H1 (cell line): ENCODE data around the gene MEA1. TPM values are rescaled to one million over a fixed set of nuclear protein-coding genes. Genes with fewer than 3 reads are reported as not detected.

Experiments used
- CTCF ChIA-PET: fragments of 300-600 bp; sonication (Branson Sonifier 250); formaldehyde crosslinking; loops from one replicate; lab custom pipeline; 2021; ENCODE audit not compliant: partially characterized antibody; lab: Charles Lee
- POLR2A ChIA-PET: fragments of 300-600 bp; sonication (Branson Sonifier 250); formaldehyde crosslinking; loops from one replicate; lab custom pipeline; 2021; ENCODE audit warnings: inconsistent platforms; ENCODE audit not compliant: partially characterized antibody; lab: Charles Lee
- DNase-seq, 2 experiments: peaks; one replicate each; pipeline versions ENCODE4 v3.0.0 to v3.0.0-alpha.2; 2010 to 2022; ENCODE audit warnings: low spot score in 2 of 2, low read depth in 1 of 2, mixed read lengths in 1 of 2
- FAIRE-seq: peaks from 2 replicates; lab custom pipeline; 2011; peaks lifted over from hg19 to GRCh38; lab: Jason Lieb, UNC
- H2AFZ ChIP-seq: 2 replicates; pipeline ENCODE4 v1.8.1; 2012; ENCODE audit warnings: low read length, inconsistent platforms
- H2AK5ac ChIP-seq: 2 replicates; pipeline ENCODE4 v1.6.1; 2013; ENCODE audit warnings: low read depth, low read length
- H2BK120ac ChIP-seq: replicated peaks from 2 replicates; pipeline ENCODE3; 2013; ENCODE audit warnings: low read depth, low read length, inconsistent platforms
- H2BK12ac ChIP-seq: 2 replicates; pipeline ENCODE4 v1.6.1; 2013; ENCODE audit warnings: low read depth, low read length
- H2BK15ac ChIP-seq: 2 replicates; pipeline ENCODE4 v1.6.1; 2013; ENCODE audit warnings: low read length
- H2BK20ac ChIP-seq: 2 replicates; pipeline ENCODE4 v1.6.1; 2013; ENCODE audit warnings: low read length
- H2BK5ac ChIP-seq: 2 replicates; pipeline ENCODE4 v1.6.1; 2013; ENCODE audit warnings: low read depth, low read length
- H3K14ac ChIP-seq: 2 replicates; pipeline ENCODE4 v1.6.1; 2013; ENCODE audit warnings: inconsistent platforms; ENCODE audit not compliant: insufficient read length
- H3K18ac ChIP-seq: 2 replicates; pipeline ENCODE4 v1.6.1; 2013; ENCODE audit warnings: low read length; ENCODE audit errors: extremely low read depth
- H3K23ac ChIP-seq: 2 replicates; pipeline ENCODE4 v1.6.1; 2013; ENCODE audit warnings: inconsistent platforms; ENCODE audit not compliant: insufficient read length
- H3K23me2 ChIP-seq: 2 replicates; pipeline ENCODE4 v1.6.1; 2013; ENCODE audit warnings: low read depth, low read length
- H3K27ac ChIP-seq: 2 replicates; pipeline ENCODE4 v1.6.1; 2011; ENCODE audit warnings: low read depth, low read length, inconsistent platforms
- H3K27me3 ChIP-seq, 4 experiments: replicated peaks in 1 of 4; 1 replicate in 1 of 4; 2 replicates in 3 of 4; pipeline versions ENCODE4 v1.6.1 to v1.8.1; 2011 to 2013; ENCODE audit warnings: low read length in 3 of 4, mild to moderate bottlenecking in 3 of 4, inconsistent platforms in 2 of 4, mixed read lengths in 2 of 4, moderate library complexity in 1 of 4; ENCODE audit not compliant: control insufficient read depth in 3 of 4, insufficient read depth in 3 of 4; ENCODE audit errors: extremely low read depth in 1 of 4
- H3K36me3 ChIP-seq, 4 experiments: 2 replicates each; pipeline versions ENCODE4 v1.6.1 to v1.8.1; 2011 to 2013; ENCODE audit warnings: mild to moderate bottlenecking in 4 of 4, low read length in 3 of 4, moderate library complexity in 2 of 4, control low read depth in 1 of 4, inconsistent platforms in 1 of 4; ENCODE audit not compliant: insufficient read depth in 4 of 4, control insufficient read depth in 2 of 4
- H3K4ac ChIP-seq: replicated peaks from 2 replicates; pipeline ENCODE3; 2013; ENCODE audit warnings: low read length, low read depth, mixed read lengths, inconsistent platforms; ENCODE audit not compliant: insufficient read length
- H3K4me1 ChIP-seq, 4 experiments: replicated peaks in 1 of 4; 1 replicate in 1 of 4; 2 replicates in 3 of 4; pipeline versions ENCODE4 v1.6.1 to v1.8.1; 2011 to 2013; ENCODE audit warnings: low read length in 3 of 4, inconsistent platforms in 2 of 4, mixed read lengths in 1 of 4; ENCODE audit not compliant: insufficient read depth in 4 of 4, control insufficient read depth in 3 of 4
- H3K4me2 ChIP-seq, 2 experiments: 2 replicates each; pipeline versions ENCODE4 v1.6.1 to v1.8.1; 2011 to 2013; ENCODE audit warnings: low read depth in 2 of 2, low read length in 2 of 2, control low read depth in 1 of 2, inconsistent platforms in 1 of 2, mild to moderate bottlenecking in 1 of 2; ENCODE audit not compliant: insufficient read depth in 1 of 2
- H3K4me3 ChIP-seq, 4 experiments: fragments of 200-600, 300-600 bp in 1 of 4; sonication (generic), shearing (Covaris generic), sonication (Bioruptor Twin) in 1 of 4; 2 replicates each; pipeline versions ENCODE4 v1.5.1 to v1.8.1; 2011 to 2016; ENCODE audit warnings: low read length in 4 of 4, low read depth in 3 of 4, control low read depth in 2 of 4, inconsistent platforms in 2 of 4, mild to moderate bottlenecking in 2 of 4, mixed read lengths in 1 of 4, moderate library complexity in 1 of 4; ENCODE audit not compliant: insufficient read depth in 2 of 4; ENCODE audit errors: extremely low read depth in 1 of 4
- H3K56ac ChIP-seq: replicated peaks from 2 replicates; pipeline ENCODE3; 2013; ENCODE audit warnings: low read depth, mild to moderate bottlenecking, mixed read lengths, low read length, inconsistent platforms; ENCODE audit not compliant: insufficient read length
- H3K79me1 ChIP-seq: 2 replicates; pipeline ENCODE4 v1.6.1; 2013; ENCODE audit warnings: low read depth, low read length, control low read depth
- H3K79me2 ChIP-seq, 2 experiments: 2 replicates each; pipeline versions ENCODE4 v1.6.1 to v1.8.1; 2012 to 2013; ENCODE audit warnings: low read length in 2 of 2, mild to moderate bottlenecking in 2 of 2, inconsistent platforms in 1 of 2; ENCODE audit not compliant: insufficient read depth in 2 of 2, control insufficient read depth in 1 of 2
- H3K9ac ChIP-seq, 4 experiments: replicated peaks in 1 of 4; 1 replicate in 1 of 4; 2 replicates in 3 of 4; pipeline versions ENCODE4 v1.6.1 to v1.8.1; 2011 to 2013; ENCODE audit warnings: low read depth in 3 of 4, low read length in 3 of 4, control low read depth in 2 of 4, mild to moderate bottlenecking in 2 of 4, moderate library complexity in 2 of 4, inconsistent platforms in 1 of 4; ENCODE audit errors: extremely low read depth in 1 of 4
- H3K9me3 ChIP-seq, 2 experiments: 2 replicates each; pipeline versions ENCODE4 v1.6.1 to v1.8.1; 2012 to 2013; ENCODE audit warnings: mild to moderate bottlenecking in 2 of 2, moderate library complexity in 2 of 2, control low read depth in 1 of 2, inconsistent platforms in 1 of 2, low read depth in 1 of 2, low read length in 1 of 2, mixed read lengths in 1 of 2; ENCODE audit not compliant: insufficient read depth in 2 of 2
- H4K20me1 ChIP-seq, 2 experiments: replicated peaks in 1 of 2; 2 replicates each; pipeline versions ENCODE3 to v1.8.1; 2011 to 2013; ENCODE audit warnings: inconsistent platforms in 2 of 2, low read length in 2 of 2, mild to moderate bottlenecking in 1 of 2; ENCODE audit not compliant: insufficient read depth in 2 of 2, control insufficient read depth in 1 of 2
- H4K5ac ChIP-seq: 2 replicates; pipeline ENCODE4 v1.6.1; 2013; ENCODE audit warnings: low read length, low read depth, mixed read lengths, inconsistent platforms; ENCODE audit not compliant: insufficient read length
- H4K8ac ChIP-seq: 2 replicates; pipeline ENCODE4 v1.8.0; 2013; ENCODE audit warnings: mild to moderate bottlenecking, moderate library complexity, low read length, inconsistent platforms; ENCODE audit not compliant: insufficient read depth; ENCODE audit errors: extremely low read depth
- H4K91ac ChIP-seq: replicated peaks from 2 replicates; pipeline ENCODE3; 2013; ENCODE audit warnings: low read length, mixed read lengths, inconsistent platforms; ENCODE audit not compliant: insufficient read length
- ASH2L ChIP-seq: fragments of 200-600, 300-600 bp; sonication (generic); IDR thresholded peaks from one replicate; pipeline ENCODE4 v1.7.1; 2017; ENCODE audit warnings: low read length
- CEBPB ChIP-seq: IDR thresholded peaks from 2 replicates; pipeline ENCODE4 v1.6.1; 2012; ENCODE audit warnings: low read depth, low read length
- FOSL1 ChIP-seq: IDR thresholded peaks from 2 replicates; pipeline ENCODE4 v1.6.1; 2011; ENCODE audit warnings: mild to moderate bottlenecking, low read depth, low read length, moderate library complexity; ENCODE audit not compliant: insufficient read depth
- PHF8 ChIP-seq: fragments of 200-600 bp; sonication (generic); conservative IDR thresholded peaks from 2 replicates; pipeline ENCODE4 v1.7.1; 2012; ENCODE audit warnings: low read depth, mild to moderate bottlenecking, inconsistent platforms, low read length, moderate library complexity
- POLR2AphosphoS5 ChIP-seq: IDR thresholded peaks from 2 replicates; pipeline ENCODE4 v1.6.1; 2011; ENCODE audit warnings: low read depth, low read length
- POU5F1 ChIP-seq: IDR thresholded peaks from 2 replicates; pipeline ENCODE4 v1.6.1; 2011; ENCODE audit warnings: low read depth, mild to moderate bottlenecking, low read length, moderate library complexity
- RBBP5 ChIP-seq: IDR thresholded peaks from 2 replicates; pipeline ENCODE4 v1.7.1; 2012; ENCODE audit warnings: low read depth, mild to moderate bottlenecking, inconsistent platforms, low read length, moderate library complexity, borderline replicate concordance
- RFX5 ChIP-seq: IDR thresholded peaks from 2 replicates; pipeline ENCODE4 v1.6.1; 2011; ENCODE audit warnings: low read depth, low read length, improper control_type of control experiment, borderline replicate concordance
- SIX5 ChIP-seq: IDR thresholded peaks from 2 replicates; pipeline ENCODE4 v1.6.1; 2011; ENCODE audit warnings: mild to moderate bottlenecking, low read depth, low read length
- TAF1 ChIP-seq: IDR thresholded peaks from 2 replicates; pipeline ENCODE4 v1.6.1; 2011; ENCODE audit warnings: mild to moderate bottlenecking, low read depth, low read length
- TBP ChIP-seq: IDR thresholded peaks from 2 replicates; pipeline ENCODE4 v1.6.1; 2011; ENCODE audit warnings: low read depth, low read length, improper control_type of control experiment
- WGBS, 2 experiments: shearing (Covaris generic) in 1 of 2; methylation state at CpG; one replicate each; pipeline versions ENCODE4 v1.1.6 to v1.1.7; 2013 to 2015; ENCODE audit warnings: low lambda C conversion rate in 2 of 2, mixed read lengths in 2 of 2, inconsistent platforms in 1 of 2, low coverage in 1 of 2, missing lambda C conversion rate in 1 of 2; ENCODE audit not compliant: insufficient replicate concordance in 2 of 2, insufficient coverage in 1 of 2, insufficient read length in 1 of 2; ENCODE audit errors: extremely low coverage in 1 of 2, missing lambda C conversion rate in 1 of 2; 5-methylcytosine and 5-hydroxymethylcytosine counted together
- polyA plus RNA-seq, 7 experiments: library from polyadenylated mRNA; depleted of rRNA in 3 of 7; stranded (reverse) in 5 of 7; unstranded in 2 of 7; fragments of >200 nt in 5 of 7; fragments of 200-250 nt in 2 of 7; gene quantifications; 1 replicate in 5 of 7; 2 replicates in 1 of 7; 4 replicates in 1 of 7; pipeline versions ENCODE4 v1.2.1 to v1.2.3, GENCODE V29; 2011 to 2013; ENCODE audit warnings: missing spikeins in 2 of 7, mixed read lengths in 2 of 7
- total RNA-seq: library from RNA; stranded (reverse); fragmentation: NEBNext Ultra II Directional; extraction: Animal tissue kit (Norgen Biotek cat#: 25700); gene quantifications from 2 replicates; pipeline ENCODE4 v1.2.1, GENCODE V29; 2021

The MEA1 gene
- total and polyA plus RNA-seq, 2 of the 8 experiments (the other 6 are each of a cell fraction or from before 2014, with no cell fraction given) = 94.2 to 96.4 TPM

- no peak within 1 kb of the TSS for H3K14ac ChIP-seq
- H3K23me2 ChIP-seq = peaks cover 6% of the 10 kb centered on the region; the same call in 1 of the 2 replicates
- ChIA-PET CTCF (interaction anchor here (0.7 to 5.6 kb wide), 9 partner anchors 9 to 145 kb away, joined by 3 to 33 read pairs (median 3); no protein-coding TSS in a partner anchor), POLR2A (interaction anchor here (0.8 to 27.9 kb wide), 16 partner anchors 8 to 225 kb away, joined by 3 to 584 read pairs (median 6); partner anchors contain the start of genes CUL7, KLC4, KLHDC3 and MEA1)
- H2AK5ac ChIP-seq = no peak within 1 kb of the TSS
- peak within 1 kb of the TSS; percentile 74 for H4K5ac ChIP-seq
- H2BK12ac ChIP-seq = no peak within 1 kb of the TSS
- H2BK20ac ChIP-seq = 0 out of 2 replicates have a peak within 1 kb of the TSS, but pooled peaks have one; percentile 21
- peak within 1 kb of the TSS; percentile 93 for H2BK5ac ChIP-seq
- peak within 1 kb of the TSS; percentile 83 for H2BK120ac ChIP-seq
- FAIRE-seq (no peak), DNase-seq (peak in 1 of 2 experiments; percentile 84)
- H4K8ac ChIP-seq = no peak within 1 kb of the TSS; the same call in 1 of the 2 replicates
- H4K20me1 ChIP-seq = peaks cover 0 to 3% of the 10 kb centered on the region in 2 experiments
- peak within 1 kb of the TSS; percentile 12 for H2BK15ac ChIP-seq
- peaks cover 23 to 48% (median 36%) of the 10 kb centered on the region in 4 experiments for H3K36me3 ChIP-seq
- H3K4me1 ChIP-seq = peaks cover 0 to 5% (median 1%) of the 10 kb centered on the region in 4 experiments; a peak in 3 of 7 replicates
- peak within 1 kb of the TSS; percentile 85 for H3K56ac ChIP-seq
- H3K27me3 ChIP-seq = no peaks in the 10 kb centered on the region
- H3K79me1 ChIP-seq = peaks cover 9% of the 10 kb centered on the region; the same call in 1 of the 2 replicates
- no peak within 1 kb of the TSS; the same call in 1 of the 2 replicates for H2AFZ ChIP-seq
- peak within 1 kb of the TSS; percentile 81 for H3K27ac ChIP-seq
- peak within 1 kb of the TSS; percentile 93 for H3K18ac ChIP-seq
- peak within 1 kb of the TSS; percentile 93 to 99 (median 96) for H3K4me3 ChIP-seq
- H3K79me2 ChIP-seq = peaks cover 0 to 39% of the 10 kb centered on the region in 2 experiments; a peak in 3 of 4 replicates
- peak within 1 kb of the TSS; percentile 45 to 89 for H3K4me2 ChIP-seq
- H3K9me3 ChIP-seq = no peaks in the 10 kb centered on the region
- WGBS, 2 experiments = 4% methylated on average over 31 of the region's 56 CpGs; no CpG with 5 or more reads in 1 of the 2 experiments
- peak within 1 kb of the TSS; percentile 86 for H3K4ac ChIP-seq
- peak within 1 kb of the TSS; percentile 63 for H4K91ac ChIP-seq
- peak within 1 kb of the TSS; percentile 70 to 91 (median 90) for H3K9ac ChIP-seq
- H3K23ac ChIP-seq = no peak within 1 kb of the TSS
- TF ChIP-seq SIX5 (no peak), TAF1 (peak; percentile 54; the same call in 1 of the 2 replicates), CEBPB (no peak), POLR2AphosphoS5 (peak; percentile 16; the same call in 1 of the 2 replicates), RFX5 (no peak), RBBP5 (0 out of 2 replicates have a peak, but pooled peaks have one; percentile 33), POU5F1 (no peak), TBP (peak; percentile 50; the same call in 1 of the 2 replicates), PHF8 (peak; percentile 33; the same call in 1 of the 2 replicates), ASH2L (peak; percentile 69), FOSL1 (no peak)
Measured at GRCh38 chr6:43021270-43022047, 7.7 kb upstream of the MEA1 start, which contains the start of gene RRP36. Gene RRP36 (plus strand): TSS chr6:43021623. CDS start chr6:43021655, 32 bp downstream.
